Mesenchymal stem cell (in vitro differentiated cells and primary cell): ENCODE data around the gene RBM46.

ENCODE experiments used
- DNase-seq: peaks from one replicate; pipeline ENCODE4 v3.0.0-alpha.2; 2013
- H2AFZ ChIP-seq: one replicate; pipeline ENCODE4 v1.6.1; 2013; ENCODE audit warnings: low read depth, mild to moderate bottlenecking, control low read depth, inconsistent platforms, low read length, moderate library complexity
- H2AK5ac ChIP-seq: 2 replicates; pipeline ENCODE4 v1.6.1; 2013; ENCODE audit warnings: low read length, moderate library complexity, mild to moderate bottlenecking, inconsistent platforms; ENCODE audit not compliant: severe bottlenecking
- H2BK120ac ChIP-seq: one replicate; pipeline ENCODE4 v1.6.1; 2013; ENCODE audit warnings: low read depth, mild to moderate bottlenecking, inconsistent platforms, low read length, moderate library complexity
- H2BK12ac ChIP-seq, 2 experiments: one replicate each; pipeline ENCODE4 v1.6.1; 2013; ENCODE audit warnings: inconsistent platforms in 2 of 2, low read length in 2 of 2, mild to moderate bottlenecking in 2 of 2, moderate library complexity in 2 of 2, control low read depth in 1 of 2
- H2BK15ac ChIP-seq: one replicate; pipeline ENCODE4 v1.6.1; 2013; ENCODE audit warnings: mild to moderate bottlenecking, low read depth, inconsistent platforms; ENCODE audit not compliant: poor library complexity, severe bottlenecking
- H2BK5ac ChIP-seq: 2 replicates; pipeline ENCODE4 v1.6.1; 2013; ENCODE audit warnings: low read depth, mild to moderate bottlenecking, low read length, control low read depth, inconsistent platforms; ENCODE audit not compliant: poor library complexity, severe bottlenecking
- H3K14ac ChIP-seq, 2 experiments: one replicate each; pipeline ENCODE4 v1.6.1; 2013; ENCODE audit warnings: inconsistent platforms in 2 of 2, low read length in 2 of 2, control low read depth in 1 of 2, mild to moderate bottlenecking in 1 of 2, moderate library complexity in 1 of 2
- H3K18ac ChIP-seq, 2 experiments: one replicate each; pipeline ENCODE4 v1.6.1; 2013; ENCODE audit warnings: inconsistent platforms in 2 of 2, low read length in 2 of 2, control low read depth in 1 of 2, low read depth in 1 of 2, mild to moderate bottlenecking in 1 of 2
- H3K23ac ChIP-seq, 2 experiments: one replicate each; pipeline ENCODE4 v1.6.1; 2013; ENCODE audit warnings: inconsistent platforms in 2 of 2, low read length in 2 of 2, mild to moderate bottlenecking in 2 of 2, moderate library complexity in 2 of 2, control low read depth in 1 of 2
- H3K27ac ChIP-seq: 2 replicates; pipeline ENCODE4 v1.5.1; 2013; ENCODE audit warnings: mild to moderate bottlenecking, moderate library complexity, low read length, control low read depth, inconsistent platforms; ENCODE audit not compliant: poor library complexity, severe bottlenecking
- H3K27me3 ChIP-seq, 2 experiments: 2 replicates each; pipeline versions ENCODE4 v1.6.1 to v1.7.0; 2013; ENCODE audit warnings: low read length in 2 of 2, mild to moderate bottlenecking in 2 of 2, moderate library complexity in 2 of 2, control low read depth in 1 of 2, inconsistent platforms in 1 of 2; ENCODE audit not compliant: control insufficient read depth in 1 of 2, insufficient read depth in 1 of 2
- H3K36me3 ChIP-seq, 2 experiments: 2 replicates each; pipeline versions ENCODE4 v1.6.1 to v1.7.0; 2013; ENCODE audit warnings: low read length in 2 of 2, control low read depth in 1 of 2, inconsistent platforms in 1 of 2, low read depth in 1 of 2, mild to moderate bottlenecking in 1 of 2; ENCODE audit not compliant: insufficient read depth in 2 of 2, control insufficient read depth in 1 of 2
- H3K4ac ChIP-seq, 2 experiments: one replicate each; pipeline ENCODE4 v1.6.1; 2013; ENCODE audit warnings: inconsistent platforms in 2 of 2, low read length in 2 of 2, mild to moderate bottlenecking in 2 of 2, moderate library complexity in 2 of 2, control low read depth in 1 of 2, low read depth in 1 of 2
- H3K4me1 ChIP-seq: 2 replicates; pipeline ENCODE4 v1.6.1; 2013; ENCODE audit warnings: low read depth, low read length, control low read depth; ENCODE audit not compliant: control insufficient read depth, insufficient read depth
- H3K4me2 ChIP-seq: 2 replicates; pipeline ENCODE4 v1.6.1; 2013; ENCODE audit warnings: low read length, mild to moderate bottlenecking, inconsistent platforms; ENCODE audit not compliant: poor library complexity, severe bottlenecking
- H3K4me3 ChIP-seq, 2 experiments: 2 replicates each; pipeline versions ENCODE4 v1.5.1 to v1.7.0; 2013; ENCODE audit warnings: low read length in 2 of 2, mild to moderate bottlenecking in 2 of 2, control low read depth in 1 of 2, low read depth in 1 of 2; ENCODE audit not compliant: insufficient read depth in 1 of 2
- H3K79me1 ChIP-seq: replicated peaks from 2 replicates; pipeline ENCODE4 v1.6.1; 2013; ENCODE audit warnings: mild to moderate bottlenecking, control low read depth, low read length, inconsistent platforms; ENCODE audit not compliant: poor library complexity, severe bottlenecking
- H3K9ac ChIP-seq: 2 replicates; pipeline ENCODE4 v1.7.0; 2013; ENCODE audit warnings: mild to moderate bottlenecking, low read length, moderate library complexity
- H3K9me3 ChIP-seq: 2 replicates; pipeline ENCODE4 v1.7.0; 2013; ENCODE audit warnings: mild to moderate bottlenecking, low read length; ENCODE audit not compliant: control insufficient read depth
- H4K8ac ChIP-seq: one replicate; pipeline ENCODE4 v1.6.1; 2013; ENCODE audit warnings: inconsistent platforms, mild to moderate bottlenecking, low read length, moderate library complexity
- H4K91ac ChIP-seq: one replicate; pipeline ENCODE4 v1.6.1; 2013; ENCODE audit warnings: mild to moderate bottlenecking, low read length, inconsistent platforms
- WGBS: methylation state at CpG from one replicate; pipeline ENCODE4 v1.1.7; 2013; ENCODE audit warnings: mixed read lengths; 5-methylcytosine and 5-hydroxymethylcytosine counted together

The RBM46 gene

DNA sequence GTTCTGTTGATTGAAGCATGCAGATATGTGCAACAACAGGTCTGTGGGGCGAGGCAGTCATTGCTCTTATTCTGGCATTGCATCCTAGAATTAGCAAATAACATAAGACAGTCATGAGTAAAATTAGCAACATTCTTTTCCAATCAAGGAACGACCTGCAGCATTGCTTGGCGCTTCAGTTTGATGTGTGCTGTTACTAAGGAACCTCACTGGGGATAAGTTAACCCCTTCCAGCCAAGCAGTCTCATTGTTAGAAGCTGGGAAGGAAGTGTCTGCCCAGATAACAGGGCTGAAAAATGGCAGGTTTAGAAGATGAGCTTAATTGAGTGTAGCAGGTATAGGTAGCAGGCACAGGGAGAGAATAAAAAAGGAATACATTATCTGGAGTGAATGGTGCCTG is 55.4 kb downstream of the RBM46 start:
- H2BK12ac ChIP-seq = no peak overlapping the region
- no peak overlapping the region for H2BK120ac ChIP-seq
- H3K9me3 ChIP-seq = peaks cover 25% of the 10 kb centered on the region
- H3K27me3 ChIP-seq = peaks cover 0 to 4% of the 10 kb centered on the region in 2 experiments
- no peak overlapping the region for H4K8ac ChIP-seq
- no peak overlapping the region for H2BK15ac ChIP-seq
- H3K4me1 ChIP-seq = no peaks in the 10 kb centered on the region
- H3K9ac ChIP-seq = no peak overlapping the region
- H2BK5ac ChIP-seq = no peak overlapping the region
- H3K4me3 ChIP-seq = no peak overlapping the region
- no peak overlapping the region for H3K27ac ChIP-seq
- no peaks in the 10 kb centered on the region for H3K79me1 ChIP-seq
- no peak overlapping the region for H3K23ac ChIP-seq
- H3K14ac ChIP-seq = no peak overlapping the region
- H2AK5ac ChIP-seq = no peak overlapping the region
- no peak overlapping the region for H3K4me2 ChIP-seq
- H3K36me3 ChIP-seq = no peaks in the 10 kb centered on the region
- H3K18ac ChIP-seq = no peak overlapping the region
- no peak overlapping the region for H2AFZ ChIP-seq
- WGBS = 41% methylated on average over 2 of the region's 3 CpGs
- no peak overlapping the region for H3K4ac ChIP-seq
- no peak overlapping the region for H4K91ac ChIP-seq
- no peak for DNase-seq

DNA sequence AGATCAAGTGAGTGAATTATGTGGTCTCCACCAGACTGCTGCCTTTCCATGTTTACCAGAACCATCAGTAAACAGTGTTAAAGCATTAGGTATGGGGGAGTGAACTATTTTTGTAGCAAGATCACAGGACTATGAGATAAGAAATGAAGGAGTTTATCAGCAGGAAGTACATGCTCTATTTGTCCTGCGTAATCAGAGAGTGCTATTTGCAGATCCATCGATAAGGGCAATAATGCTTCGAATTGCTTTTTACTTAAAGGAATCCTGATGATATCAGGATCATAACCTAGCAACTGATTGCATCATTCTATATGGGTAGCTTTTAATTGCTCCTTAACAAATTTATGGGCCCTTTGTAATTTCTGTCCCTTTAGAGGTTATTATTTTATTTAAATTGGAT is 57.1 kb downstream of the RBM46 start:
- 85% methylated on average over 3 of the region's 3 CpGs for WGBS
- no peak overlapping the region for H2BK120ac ChIP-seq
- no peak overlapping the region for H4K8ac ChIP-seq
- no peak overlapping the region for H3K4me2 ChIP-seq
- no peak overlapping the region for H3K4me3 ChIP-seq
- no peak overlapping the region for H2BK5ac ChIP-seq
- H4K91ac ChIP-seq = no peak overlapping the region
- H2AFZ ChIP-seq = no peak overlapping the region
- H3K4me1 ChIP-seq = no peaks in the 10 kb centered on the region
- H3K4ac ChIP-seq = no peak overlapping the region
- H3K79me1 ChIP-seq = no peaks in the 10 kb centered on the region
- H2BK15ac ChIP-seq = no peak overlapping the region
- H3K9me3 ChIP-seq = peaks cover 19% of the 10 kb centered on the region
- peaks cover 0 to 4% of the 10 kb centered on the region in 2 experiments for H3K27me3 ChIP-seq
- DNase-seq = no peak
- no peak overlapping the region for H2BK12ac ChIP-seq
- no peak overlapping the region for H3K18ac ChIP-seq
- H3K23ac ChIP-seq = no peak overlapping the region
- H3K36me3 ChIP-seq = no peaks in the 10 kb centered on the region
- no peak overlapping the region for H3K9ac ChIP-seq
- H2AK5ac ChIP-seq = no peak overlapping the region
- H3K14ac ChIP-seq = no peak overlapping the region
- H3K27ac ChIP-seq = no peak overlapping the region

DNA sequence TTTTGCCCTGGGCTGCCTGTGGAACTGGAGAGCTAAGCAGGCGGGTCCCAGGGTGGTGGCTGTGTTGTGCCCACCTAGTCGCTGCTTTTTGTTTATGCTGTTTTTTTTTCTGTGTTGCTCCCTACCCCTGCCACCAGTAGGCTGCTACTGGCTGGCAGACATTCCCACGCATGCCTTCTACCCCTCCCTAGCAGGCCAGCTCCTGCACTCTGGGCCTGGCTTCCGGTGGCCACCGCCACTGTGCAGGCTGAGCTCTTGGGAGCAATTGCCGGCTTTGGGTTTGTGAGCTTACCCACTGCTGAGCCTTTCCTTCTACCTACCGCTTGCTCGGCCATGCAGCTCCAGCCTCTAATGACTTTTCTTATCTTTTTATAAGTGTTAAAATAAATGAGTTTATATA is 57.6 kb downstream of the RBM46 start:
- Histone ChIP-seq H3K14ac (no peak overlapping the region), H3K9me3 (peaks cover 19% of the 10 kb centered on the region), H2BK12ac (no peak overlapping the region), H3K4me2 (no peak overlapping the region), H3K18ac (no peak overlapping the region), H3K23ac (no peak overlapping the region), H3K4me1 (no peaks in the 10 kb centered on the region), H2AFZ (no peak overlapping the region), H2BK120ac (no peak overlapping the region), H3K27ac (no peak overlapping the region), H3K36me3 (no peaks in the 10 kb centered on the region), H3K9ac (no peak overlapping the region), H4K8ac (no peak overlapping the region), H4K91ac (no peak overlapping the region), H3K4me3 (no peak overlapping the region), H3K27me3 (peaks cover 0 to 4% of the 10 kb centered on the region in 2 experiments), H3K4ac (no peak overlapping the region), H2AK5ac (no peak overlapping the region), H2BK15ac (no peak overlapping the region), H3K79me1 (no peaks in the 10 kb centered on the region), H2BK5ac (no peak overlapping the region)
- WGBS = 63% methylated on average over 6 of the region's 8 CpGs
- no peak for DNase-seq

DNA sequence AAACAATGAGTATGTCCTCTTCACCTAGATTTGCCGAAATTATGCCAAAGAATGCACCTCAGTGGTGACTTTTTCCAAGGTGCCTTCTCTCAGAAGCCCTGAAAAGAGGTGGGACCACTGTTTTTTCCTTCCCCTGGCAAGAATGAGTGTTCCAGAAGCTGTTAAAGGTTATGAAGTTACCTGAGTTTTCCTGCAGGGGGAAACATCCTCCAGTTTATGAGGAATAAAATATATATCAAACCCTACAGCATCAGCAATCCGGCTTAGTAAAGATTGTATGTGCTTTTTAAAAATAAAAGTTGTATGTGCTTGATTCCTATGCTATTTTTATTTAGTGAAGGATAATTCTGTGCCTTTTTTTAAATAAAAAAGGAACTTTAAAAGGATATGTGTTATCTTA is 73.3 kb downstream of the RBM46 start:
- no peak overlapping the region for H3K9ac ChIP-seq
- H3K4me2 ChIP-seq = no peak overlapping the region
- no peak overlapping the region for H3K14ac ChIP-seq
- no peak overlapping the region for H2BK120ac ChIP-seq
- no peaks in the 10 kb centered on the region for H3K36me3 ChIP-seq
- no peak overlapping the region for H3K4ac ChIP-seq
- no peaks in the 10 kb centered on the region for H3K9me3 ChIP-seq
- no peak overlapping the region for H2AK5ac ChIP-seq
- H3K27me3 ChIP-seq = peaks cover 0 to 4% of the 10 kb centered on the region in 2 experiments
- no peak overlapping the region for H2BK12ac ChIP-seq
- H3K4me3 ChIP-seq = no peak overlapping the region
- no peak overlapping the region for H4K8ac ChIP-seq
- no peak for DNase-seq
- H3K4me1 ChIP-seq = no peaks in the 10 kb centered on the region
- no peak overlapping the region for H2AFZ ChIP-seq
- H2BK5ac ChIP-seq = no peak overlapping the region
- no peak overlapping the region for H2BK15ac ChIP-seq
- H3K18ac ChIP-seq = no peak overlapping the region
- WGBS = 13% methylated on average over 1 of the region's 2 CpGs
- H3K27ac ChIP-seq = no peak overlapping the region
- H4K91ac ChIP-seq = no peak overlapping the region
- H3K79me1 ChIP-seq = no peaks in the 10 kb centered on the region
- H3K23ac ChIP-seq = no peak overlapping the region
